Ramos (cell line): ENCODE results near the gene SDF4.
"Not testable (repeated sequence)": the region's sequence is repeated elsewhere in the genome, so short reads cannot be mapped to it uniquely, and the experiment has no call there.

ENCODE experiments used
- in situ Hi-C: fragments of 300-500 bp; cut with MboI; formaldehyde crosslinking; loops from one replicate; pipeline ENCODE4 v1.14.3; 2022; ENCODE audit warnings: low sequenced_read_pairs; ENCODE audit not compliant: unreplicated experiment

SDF4 gene

DNA sequence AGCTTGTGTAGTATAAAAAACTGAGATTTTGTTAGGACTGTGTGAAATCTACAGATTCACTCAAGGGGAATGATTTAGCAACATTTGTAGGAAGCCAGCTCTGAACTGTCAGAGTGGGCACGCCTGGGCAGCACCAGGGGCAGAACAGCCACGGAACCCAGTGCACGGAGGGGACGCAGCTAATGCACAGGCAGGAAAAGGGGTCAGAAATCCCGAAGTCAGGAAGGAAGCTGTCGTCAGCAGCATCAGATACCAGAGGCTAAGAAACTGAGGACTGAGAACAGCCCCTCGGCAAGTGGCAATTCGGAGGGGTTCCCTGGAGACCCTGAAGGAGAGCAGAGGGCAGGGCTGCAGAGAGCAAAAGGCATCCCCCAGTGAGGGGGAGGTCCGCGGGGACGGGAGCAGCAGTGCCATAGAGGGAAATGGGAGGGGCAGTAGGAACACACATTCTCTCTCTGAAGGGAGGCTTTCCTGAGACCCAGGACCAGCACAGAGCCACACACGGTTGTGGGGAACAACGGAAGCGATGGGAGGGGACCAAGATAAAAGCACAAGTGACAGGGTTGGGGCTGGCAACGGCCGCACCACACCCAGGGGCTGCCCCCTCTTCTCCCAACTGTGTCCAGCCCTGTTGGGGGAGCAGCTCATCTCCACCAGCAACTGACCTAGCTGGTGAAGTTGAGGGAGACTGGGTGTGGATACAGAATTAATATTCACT, 29.2 kb upstream of the SDF4 start:
- in situ Hi-C loops = no loop called here

DNA sequence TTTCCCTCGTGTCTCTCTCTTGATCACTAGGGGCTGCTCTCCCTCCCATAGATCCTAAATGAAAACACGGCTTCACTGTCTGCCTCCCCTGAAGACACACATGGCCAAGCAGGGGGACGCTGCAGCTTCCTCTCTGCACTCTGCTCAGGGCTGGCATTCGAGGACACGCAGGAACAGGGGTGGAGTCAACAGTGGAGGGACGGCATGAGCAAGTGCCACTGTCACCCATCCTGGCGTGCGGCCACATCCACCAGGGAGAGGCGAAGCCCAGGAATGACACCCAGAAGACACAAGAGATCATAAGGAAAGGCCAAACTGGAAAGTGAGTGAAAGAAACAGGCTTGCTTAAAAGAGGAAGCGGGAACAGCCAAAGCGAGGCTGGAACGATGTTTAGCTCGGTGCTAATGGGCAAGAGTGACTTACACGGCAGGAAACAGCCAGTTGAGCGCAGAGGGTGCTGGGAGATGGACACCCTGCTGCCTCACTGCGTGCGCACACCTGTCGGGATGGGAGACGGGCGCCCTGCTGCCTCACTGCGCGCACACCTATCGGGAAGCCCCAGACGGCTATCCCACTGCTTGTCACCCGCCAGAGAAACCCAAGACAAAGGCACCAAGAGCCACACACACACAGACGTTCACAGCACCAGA, 28.3 kb upstream of the SDF4 start:
- in situ Hi-C loops = no loop called here

DNA sequence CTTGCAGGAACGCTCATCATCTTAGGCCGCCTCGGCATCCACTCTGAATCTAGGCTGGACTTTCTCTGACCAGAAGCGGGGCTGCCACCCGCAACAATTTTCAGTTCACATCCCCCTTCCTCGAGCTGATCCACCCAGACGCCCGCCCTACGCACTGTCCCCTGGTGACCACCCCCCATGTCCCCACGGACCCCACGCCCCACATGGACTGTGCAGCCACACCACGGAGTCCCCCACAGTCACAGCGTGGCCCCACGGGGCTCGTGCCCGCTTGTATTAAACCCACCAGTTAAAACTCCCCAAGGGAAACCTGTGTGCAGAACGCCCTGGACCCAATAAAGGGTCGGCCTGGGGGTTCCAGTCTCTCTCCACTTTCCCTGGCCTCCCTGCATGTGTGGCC, 27.7 kb upstream of the SDF4 start:
- in situ Hi-C loops = no loop called here

DNA sequence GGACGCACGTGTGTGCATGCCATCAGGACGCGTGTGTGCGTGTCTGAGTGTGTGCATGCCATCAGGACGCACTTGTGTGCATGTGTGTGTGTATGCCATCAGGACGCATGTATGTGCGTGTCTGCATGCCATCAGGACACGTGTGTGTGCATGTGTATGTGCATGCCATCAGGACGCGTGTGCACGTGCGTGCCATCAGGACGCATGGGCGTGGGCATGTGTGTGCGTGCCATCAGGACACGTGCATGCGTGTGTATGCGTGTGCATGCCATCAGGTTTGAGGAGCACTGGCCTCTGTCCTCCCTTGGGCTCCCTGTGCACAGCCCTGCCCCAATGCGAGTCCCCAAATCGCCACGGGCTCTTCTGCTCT, 27.3 kb upstream of the SDF4 start:
- in situ Hi-C loops = no loop called here

DNA sequence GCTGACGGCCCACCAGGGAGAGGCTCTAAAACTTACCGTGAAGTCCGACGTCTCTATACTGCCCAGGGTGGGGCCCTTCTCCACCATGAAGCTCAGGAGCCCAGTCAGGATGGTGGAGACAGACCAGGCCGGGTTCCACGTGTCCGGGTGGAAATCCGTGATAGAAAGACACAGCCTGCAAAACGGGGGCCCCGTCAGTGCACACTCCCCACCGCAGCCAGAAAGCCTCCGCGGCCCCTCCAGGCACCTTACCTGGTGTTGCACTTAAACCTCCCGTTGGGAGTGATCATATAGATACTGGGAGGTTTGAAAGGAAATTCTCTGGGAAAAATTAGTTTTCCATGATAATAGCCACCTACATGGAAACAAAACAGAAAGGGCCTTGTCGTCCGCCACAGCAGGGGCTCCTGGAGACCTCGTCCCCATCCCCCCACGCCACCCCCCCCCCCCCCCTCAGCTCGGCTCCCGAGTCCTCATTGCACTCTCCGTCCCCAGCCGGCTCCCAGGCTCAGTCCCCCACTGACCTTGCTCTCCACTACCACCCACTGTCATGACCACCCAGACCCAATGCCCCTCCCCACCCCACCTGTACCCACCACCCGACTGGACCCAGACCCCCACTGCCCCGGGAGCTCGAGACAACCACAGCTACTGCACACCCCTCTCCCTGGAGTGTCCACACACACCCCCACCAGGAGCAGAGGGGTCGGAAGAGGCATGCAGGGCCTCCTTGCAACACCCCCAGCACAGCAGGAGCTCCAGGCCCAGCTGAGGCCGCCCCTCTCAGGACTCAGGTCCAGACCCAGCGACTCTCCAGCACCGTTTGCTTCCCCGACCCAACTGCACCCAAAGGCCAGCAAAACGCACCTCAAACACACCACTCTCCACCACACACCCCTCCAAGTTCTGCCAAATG, 25.4 kb upstream of the SDF4 start:
- in situ Hi-C loops = no loop called here

DNA sequence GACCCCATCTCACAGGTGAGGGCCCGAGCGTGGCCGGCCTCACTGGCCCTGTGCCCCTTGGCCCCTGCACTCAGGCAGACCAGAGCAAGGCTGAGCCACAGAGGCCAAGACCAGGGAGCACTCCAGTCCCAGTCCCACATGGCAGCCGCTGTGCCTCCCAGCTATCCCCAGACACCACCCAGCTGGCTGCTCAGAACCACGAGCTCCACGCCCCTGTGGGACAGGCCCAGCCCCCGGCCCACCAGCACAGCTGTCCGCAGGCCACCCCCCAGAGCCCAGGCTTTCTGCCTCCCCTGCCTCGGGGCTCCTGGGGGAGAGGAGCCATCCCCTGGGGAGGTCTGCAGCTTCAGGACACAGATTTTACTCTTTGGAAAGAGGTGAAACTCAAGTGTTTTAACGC, 23.8 kb upstream of the SDF4 start:
- in situ Hi-C loops = no loop called here

DNA sequence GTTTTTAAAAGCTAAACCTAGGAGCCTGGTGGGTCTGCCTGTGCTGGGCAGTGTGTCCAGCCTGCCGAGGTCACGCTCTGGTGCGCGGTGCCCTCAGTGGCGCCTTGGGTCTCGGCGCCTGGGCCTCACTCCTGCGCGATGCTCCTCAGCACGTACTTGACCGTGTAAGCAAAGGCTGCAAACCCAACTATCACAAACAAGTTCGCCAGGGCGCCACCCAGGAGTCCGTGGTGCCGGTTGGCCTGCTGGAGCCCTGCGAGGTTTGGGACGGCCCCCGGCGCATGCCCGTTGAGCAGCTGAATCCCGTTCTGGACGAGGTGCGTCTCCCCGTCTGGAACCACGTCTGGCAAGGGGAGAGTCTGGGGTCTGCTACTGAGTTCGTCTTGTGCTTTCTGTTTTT, 23.3 kb upstream of the SDF4 start:
- in situ Hi-C loops = no loop called here

DNA sequence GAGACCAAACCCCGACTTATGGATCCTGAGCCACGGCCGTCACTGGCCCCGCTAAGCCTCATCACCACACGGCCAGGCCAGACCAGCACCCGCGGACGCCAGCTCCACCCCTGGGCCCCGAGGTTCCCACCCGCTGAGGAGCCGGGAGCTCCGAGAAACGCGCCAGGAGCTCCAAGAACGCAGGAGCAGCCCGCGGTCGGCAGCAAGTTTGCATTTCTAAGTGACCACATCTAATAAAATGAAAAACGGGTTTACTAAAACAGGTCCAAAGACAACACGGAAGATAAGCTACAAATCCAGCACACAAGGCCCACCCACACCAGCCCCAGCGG, 22.8 kb upstream of the SDF4 start:
- in situ Hi-C loops = no loop called here

DNA sequence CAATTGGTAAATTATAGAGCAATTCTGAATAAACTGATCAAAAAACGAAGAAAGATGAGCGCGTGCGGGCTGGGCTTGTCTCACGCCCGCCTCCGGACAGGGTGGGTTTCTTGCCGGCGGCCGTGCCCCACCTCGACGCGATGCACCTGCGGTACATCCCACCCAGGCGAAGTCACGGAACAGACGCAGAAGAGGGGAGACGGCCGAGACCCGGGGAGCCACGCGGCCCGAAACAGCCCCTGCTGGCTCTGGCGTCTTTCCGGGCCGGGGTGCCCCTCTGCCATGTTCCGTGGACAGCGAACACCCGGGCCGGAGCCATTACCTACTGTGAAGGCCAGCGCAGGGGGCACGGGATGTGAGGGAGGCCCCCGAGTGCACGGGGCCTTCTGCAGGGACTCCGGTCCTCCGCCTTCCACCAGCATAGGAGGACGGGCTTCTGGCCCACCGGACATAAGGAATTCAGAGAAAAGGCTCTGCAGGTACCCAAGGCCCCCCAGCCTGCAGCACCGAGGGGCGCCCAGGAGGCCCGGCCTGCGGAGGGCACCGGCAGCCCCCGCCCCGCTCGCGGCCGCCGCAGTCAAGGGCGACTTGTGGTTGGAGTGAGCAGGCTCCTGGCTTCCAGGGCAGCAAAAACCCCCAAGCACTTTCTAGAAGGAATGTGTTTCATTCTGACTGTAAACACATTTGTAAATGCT, 22.3 kb upstream of the SDF4 start:
- in situ Hi-C loops = no loop called here

DNA sequence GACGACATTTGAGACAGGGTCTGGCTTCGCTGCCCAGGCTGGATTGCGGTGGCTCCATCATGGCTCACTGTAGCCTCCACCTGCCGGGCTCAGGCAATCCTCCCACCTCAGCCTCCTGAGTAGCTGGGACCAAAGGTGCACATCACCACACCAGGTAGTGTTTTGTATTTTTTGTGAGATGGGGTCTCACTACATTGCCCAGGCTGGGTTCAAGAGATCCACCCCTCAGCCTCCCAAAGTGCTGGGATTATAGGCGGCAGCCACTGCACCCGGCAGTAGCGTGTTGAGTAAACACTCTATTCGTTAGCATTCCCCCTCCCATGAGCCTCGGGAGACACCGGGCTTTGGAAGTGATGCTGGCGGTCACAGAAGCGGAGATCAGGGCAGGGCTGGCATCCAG, 21.5 kb upstream of the SDF4 start:
- in situ Hi-C loops = no loop called here

DNA sequence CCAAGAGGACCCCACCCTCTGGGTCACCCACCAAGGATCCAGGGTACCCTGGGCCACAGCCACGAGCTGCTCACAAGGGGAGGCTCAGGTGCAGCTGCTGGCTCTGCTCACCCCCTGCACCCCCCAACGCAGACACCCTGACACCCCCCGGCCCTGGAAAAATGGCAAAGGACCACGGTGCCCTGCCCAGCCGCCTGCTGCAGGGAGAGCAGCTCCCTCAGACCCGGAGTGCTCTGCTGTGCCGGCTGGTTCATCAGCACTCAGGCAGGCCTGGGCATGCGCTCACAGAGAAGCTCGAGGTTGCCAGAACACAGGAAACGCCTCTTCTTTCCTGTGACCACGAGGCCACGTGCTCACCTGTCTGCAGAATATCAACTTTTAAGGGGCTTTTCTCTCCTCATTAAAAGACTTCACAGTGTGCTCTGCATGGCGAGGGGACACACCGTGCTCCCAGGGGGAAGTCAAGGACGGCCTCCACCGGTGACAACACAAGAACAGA, 19.0 kb upstream of the SDF4 start:
- in situ Hi-C loops = no loop called here

DNA sequence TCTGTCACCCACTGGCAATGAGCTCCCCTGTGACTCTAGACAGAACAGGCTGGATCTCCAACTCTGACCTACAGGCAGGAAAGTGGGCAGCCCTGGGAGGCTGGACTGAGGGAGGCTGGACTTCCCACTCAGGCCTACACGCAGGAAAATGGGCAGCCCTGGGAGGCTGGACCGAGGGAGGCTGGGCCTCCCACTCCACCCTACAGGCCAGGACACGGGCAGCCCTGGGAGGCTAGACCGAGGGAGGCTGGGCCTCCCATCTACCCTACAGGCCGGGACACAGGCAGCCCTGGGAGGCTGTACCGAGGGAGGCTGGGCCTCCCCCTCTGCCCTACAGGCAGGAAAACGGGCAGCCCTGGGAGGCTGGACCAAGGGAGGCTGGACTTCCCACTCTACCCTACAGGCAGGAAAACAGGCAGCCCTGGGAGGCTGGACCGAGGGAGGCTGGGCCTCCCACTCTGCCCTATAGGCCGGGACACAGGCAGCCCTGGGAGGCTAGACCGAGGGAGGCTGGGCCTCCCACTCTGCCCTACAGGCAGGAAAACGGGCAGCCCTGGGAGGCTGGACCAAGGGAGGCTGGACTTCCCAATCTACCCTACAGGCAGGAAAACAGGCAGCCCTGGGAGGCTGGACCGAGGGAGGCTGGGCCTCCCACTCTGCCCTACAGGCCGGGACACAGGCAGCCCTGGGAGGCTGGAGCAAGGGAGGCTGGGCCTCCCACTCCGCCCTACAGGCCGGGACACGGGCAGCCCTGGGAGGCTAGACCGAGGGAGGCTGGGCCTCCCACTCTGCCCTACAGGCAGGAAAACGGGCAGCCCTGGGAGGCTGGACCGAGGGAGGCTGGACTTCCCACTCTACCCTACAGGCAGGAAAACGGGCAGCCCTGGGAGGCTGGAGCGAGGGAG, 16.5 kb upstream of the SDF4 start:
- in situ Hi-C loops = not testable (repeated sequence)

DNA sequence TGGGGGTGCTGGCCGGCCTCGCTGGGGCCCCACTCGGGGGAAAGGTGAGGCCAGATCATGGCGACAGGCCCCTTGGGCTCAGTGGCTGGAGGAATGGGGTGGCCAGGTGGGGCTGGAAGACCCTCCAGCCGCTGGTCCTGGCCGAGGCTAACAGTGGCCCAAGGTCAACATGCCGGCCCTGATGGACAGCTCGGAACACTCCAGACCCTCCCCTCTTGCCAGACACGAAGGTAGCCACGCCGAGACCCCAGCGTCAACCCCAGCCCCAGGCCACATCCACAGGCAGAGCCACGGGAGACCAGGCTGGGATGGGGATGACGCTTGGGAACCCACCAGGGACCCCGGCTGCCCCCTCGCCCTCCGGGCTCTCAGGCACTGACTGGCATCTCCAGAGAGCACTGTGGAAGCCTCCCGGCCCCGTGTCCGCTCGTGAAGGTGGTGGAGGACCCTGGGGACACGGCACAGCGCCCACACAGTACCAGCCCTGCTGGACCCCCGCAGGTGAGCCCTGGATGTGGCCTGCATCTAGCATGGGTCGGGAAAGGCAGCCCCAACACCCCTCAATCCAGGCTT, 15.6 kb upstream of the SDF4 start:
- in situ Hi-C loops = no loop called here

DNA sequence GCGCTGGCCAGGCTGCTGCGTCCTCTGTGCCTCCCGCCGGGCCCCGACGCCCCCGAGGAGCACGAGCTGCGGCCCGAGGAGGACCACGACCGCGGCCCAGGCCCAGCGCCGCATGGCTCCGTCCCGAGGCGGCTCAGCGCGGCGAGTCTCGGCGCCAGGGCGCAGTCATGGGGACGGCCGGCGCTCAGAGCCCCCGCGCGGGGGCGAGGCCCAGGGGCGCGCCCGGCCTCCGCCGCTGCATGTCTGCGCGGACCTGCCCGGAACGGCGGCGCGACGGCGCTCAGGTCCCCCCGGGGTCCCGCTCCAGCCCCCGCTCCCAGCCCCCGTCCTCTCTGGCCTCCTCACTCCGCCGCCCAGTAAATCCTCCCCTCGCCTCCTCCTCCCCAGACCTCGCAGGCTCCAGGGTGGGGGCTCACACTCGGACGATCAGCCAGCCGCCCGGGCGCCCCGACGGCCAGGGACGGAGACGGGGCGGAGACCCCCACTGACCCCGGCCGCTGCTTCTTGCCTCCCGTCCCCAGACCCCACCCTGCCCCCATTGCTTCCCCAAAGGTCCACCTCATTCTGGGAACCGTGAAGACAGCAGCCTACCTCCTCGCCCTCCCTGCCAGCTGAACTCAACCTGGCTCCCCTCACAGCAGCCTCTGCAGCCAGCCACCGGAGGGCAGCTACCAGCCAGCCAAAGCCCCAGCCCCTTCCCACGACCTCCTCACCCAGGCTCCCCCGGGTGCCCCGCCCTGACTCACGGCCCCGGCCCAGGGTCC, 15.0 kb upstream of the SDF4 start, which contains the start of gene C1QTNF12:
Gene C1QTNF12 (minus strand): TSS at position 146 of the 764 bp plus-strand sequence. CDS start 32 bp downstream, at position 114.
- in situ Hi-C loops = no loop called here

DNA sequence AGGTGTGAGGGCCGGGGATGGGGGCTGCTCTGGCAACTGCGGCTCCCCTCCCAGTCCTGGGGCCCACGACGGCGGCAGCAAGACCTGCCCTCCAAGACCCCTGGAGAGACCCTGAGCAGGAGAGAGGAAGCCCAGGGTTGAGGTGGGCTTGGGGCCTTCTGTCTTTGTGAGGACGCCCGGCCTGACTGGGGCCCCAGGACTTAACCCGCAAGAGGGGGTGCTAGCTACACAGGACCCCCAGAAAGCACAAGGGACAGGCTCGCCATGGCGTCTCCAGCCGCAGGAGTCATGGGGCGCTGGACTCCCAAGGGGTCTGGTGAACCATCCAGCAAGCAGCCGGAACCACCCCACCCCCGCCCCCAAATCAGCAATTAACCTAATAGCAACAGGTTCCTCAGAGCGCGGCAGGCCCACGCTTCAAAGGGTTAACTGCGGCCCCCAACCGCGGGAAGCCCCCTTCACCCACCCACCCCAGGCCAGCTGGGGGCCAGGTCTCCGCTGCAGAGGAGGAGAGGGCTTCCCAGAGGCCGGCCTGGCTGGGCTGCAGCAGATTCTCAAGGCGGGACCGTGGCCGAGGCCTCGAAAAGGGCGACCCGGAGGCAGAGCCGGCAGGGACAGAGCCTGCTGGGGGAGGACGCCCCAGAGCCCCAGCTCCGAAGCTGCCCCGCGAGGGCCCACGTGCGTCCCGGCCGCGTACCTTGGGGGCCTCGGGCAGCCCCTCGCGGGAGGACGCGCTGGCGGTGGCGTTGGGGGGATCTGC, 14.2 kb upstream of the SDF4 start:
- in situ Hi-C loops = no loop called here

DNA sequence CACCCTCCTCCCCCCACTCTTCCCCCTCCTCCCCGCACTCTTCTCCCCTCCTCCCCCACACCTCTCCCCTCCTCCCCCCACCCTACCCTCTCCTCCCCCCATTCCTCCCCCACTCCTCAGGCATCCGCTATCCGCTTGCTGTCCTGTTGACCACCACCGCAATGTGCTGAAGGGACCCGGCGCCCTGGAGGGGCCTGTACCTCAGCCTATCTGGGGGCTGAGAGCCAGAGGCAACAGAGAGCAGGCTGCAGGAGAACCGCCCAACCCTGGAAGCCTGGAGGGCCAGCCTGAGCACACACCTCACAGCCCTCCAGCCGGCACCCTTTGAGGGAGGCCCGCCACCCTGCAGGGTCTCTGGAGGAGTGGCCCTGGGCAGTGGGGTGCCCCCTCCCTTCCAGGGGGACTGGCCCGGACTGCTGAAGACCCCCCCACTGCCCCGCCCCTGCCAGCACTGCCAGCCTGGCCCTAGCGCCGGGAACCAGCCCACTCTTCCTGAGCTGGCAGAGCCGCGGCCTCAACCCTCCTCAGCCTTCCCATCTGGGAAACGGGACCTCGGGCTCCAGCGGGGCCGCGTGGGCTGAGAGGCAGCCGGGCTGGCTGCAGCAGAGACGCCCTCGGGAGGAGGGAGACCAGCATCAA, 13.5 kb upstream of the SDF4 start:
- in situ Hi-C loops = no loop called here

DNA sequence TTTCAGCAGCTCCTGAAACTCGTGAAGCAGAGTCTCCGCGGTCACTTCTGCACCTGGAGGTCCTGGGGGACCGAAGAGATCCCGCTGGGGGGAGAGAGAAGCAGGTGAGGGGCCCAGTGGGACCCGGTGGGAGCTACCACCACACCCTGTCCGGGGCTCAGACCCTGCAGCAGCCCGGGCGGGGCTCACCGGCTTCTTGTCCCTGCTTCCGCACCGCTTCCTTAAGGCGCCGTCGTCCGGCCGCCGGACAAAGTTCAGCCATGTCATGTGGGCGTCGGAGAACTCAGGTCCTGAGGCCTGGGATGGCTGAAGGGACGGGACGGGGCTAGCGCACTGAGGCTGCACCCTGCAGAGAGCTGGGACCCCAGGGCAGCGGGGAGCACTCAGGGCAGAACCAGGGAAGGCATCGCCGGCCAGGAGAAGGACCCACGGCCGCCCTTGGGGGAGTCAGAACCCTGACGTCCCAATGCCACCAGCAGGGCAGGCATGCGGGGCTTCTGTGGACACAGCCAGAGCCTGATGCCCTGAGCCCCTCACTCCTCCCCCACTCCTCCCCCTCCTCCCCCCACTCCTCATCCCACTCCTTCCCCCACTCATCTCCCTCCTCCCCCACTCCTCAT, 12.5 kb upstream of the SDF4 start:
- in situ Hi-C loops = no loop called here
